Measurements from ENCODE around the gene SPRR2F. TPM values are rescaled to one million over a fixed set of nuclear protein-coding genes. Genes with fewer than 3 reads are reported as not detected.

SPRR2F gene
- total and polyA plus RNA-seq, 2 donors (not counting 1 experiment from before 2014, with no cell fraction given): not detected

GRCh38 chr1:153100245-153100644 lies 13.1 kb downstream of the SPRR2F start:
- H4K20me1 ChIP-seq (ENCODE audit: control insufficient read depth, extremely low read depth, insufficient read depth, low read length): no peaks in the 10 kb centered on the region
- H3K4me3 ChIP-seq (replicated peaks in 1 of 4; ENCODE audit: control extremely low read depth in 1 of 4, insufficient read depth in 1 of 4, low read depth in 3 of 4, low read length in 4 of 4): no peak overlapping the region
- no peak for TF ChIP-seq CTCF (conservative IDR thresholded peaks at IDR 0.05 in 1 of 2, IDR thresholded peaks at IDR 0.05 in 1 of 2; ENCODE audit: low read depth in 1 of 2, low read length in 2 of 2)
- TF ChIP-seq EZH2 (IDR thresholded peaks at IDR 0.05; ENCODE audit: low read length, missing control alignments): no peak
- no peak overlapping the region for H3K27ac ChIP-seq (ENCODE audit: insufficient read depth, low read length)
- H3K4me1 ChIP-seq (ENCODE audit: control insufficient read depth, extremely low read depth, insufficient read depth, low read length): no peaks in the 10 kb centered on the region
- H3K79me2 ChIP-seq (ENCODE audit: control insufficient read depth, insufficient read depth, low read length): no peaks in the 10 kb centered on the region
- peak in 1 of 2 donors; percentile 77 for DNase-seq (ENCODE audit: low read depth in 2 of 2)
- H3K9me3 ChIP-seq (ENCODE audit: control insufficient read depth, insufficient read depth, low read depth, low read length): no peaks in the 10 kb centered on the region
- H3K36me3 ChIP-seq (ENCODE audit: control insufficient read depth, insufficient read depth, low read length): no peaks in the 10 kb centered on the region
- H3K9ac ChIP-seq (ENCODE audit: insufficient read depth, low read length): no peak overlapping the region
- H2AFZ ChIP-seq (ENCODE audit: low read length): no peak overlapping the region
- no peaks in the 10 kb centered on the region for H3K27me3 ChIP-seq (ENCODE audit: control insufficient read depth, insufficient read depth, low read length)
- H3K4me2 ChIP-seq (ENCODE audit: extremely low read depth, insufficient read depth, low read length): no peak overlapping the region

GRCh38 chr1:153099461-153100045 lies 13.8 kb downstream of the SPRR2F start:
- TF ChIP-seq EZH2 (IDR thresholded peaks at IDR 0.05; ENCODE audit: low read length, missing control alignments) (no peak), CTCF (conservative IDR thresholded peaks at IDR 0.05 in 1 of 2, IDR thresholded peaks at IDR 0.05 in 1 of 2; ENCODE audit: low read depth in 1 of 2, low read length in 2 of 2) (no peak)

GRCh38 chr1:153095764-153096163 lies 17.6 kb downstream of the SPRR2F start:
- Histone ChIP-seq H3K27me3 (ENCODE audit: control insufficient read depth, insufficient read depth, low read length) (no peaks in the 10 kb centered on the region), H3K9ac (ENCODE audit: insufficient read depth, low read length) (no peak overlapping the region), H2AFZ (ENCODE audit: low read length) (no peak overlapping the region), H3K36me3 (ENCODE audit: control insufficient read depth, insufficient read depth, low read length) (no peaks in the 10 kb centered on the region), H3K4me1 (ENCODE audit: control insufficient read depth, extremely low read depth, insufficient read depth, low read length) (no peaks in the 10 kb centered on the region), H3K4me2 (ENCODE audit: extremely low read depth, insufficient read depth, low read length) (no peak overlapping the region), H4K20me1 (ENCODE audit: control insufficient read depth, extremely low read depth, insufficient read depth, low read length) (no peaks in the 10 kb centered on the region), H3K9me3 (ENCODE audit: control insufficient read depth, insufficient read depth, low read depth, low read length) (no peaks in the 10 kb centered on the region), H3K27ac (ENCODE audit: insufficient read depth, low read length) (no peak overlapping the region), H3K4me3 (replicated peaks in 1 of 4; ENCODE audit: control extremely low read depth in 1 of 4, insufficient read depth in 1 of 4, low read depth in 3 of 4, low read length in 4 of 4) (no peak overlapping the region), H3K79me2 (ENCODE audit: control insufficient read depth, insufficient read depth, low read length) (no peaks in the 10 kb centered on the region)
- TF ChIP-seq CTCF (conservative IDR thresholded peaks at IDR 0.05 in 1 of 2, IDR thresholded peaks at IDR 0.05 in 1 of 2; ENCODE audit: low read depth in 1 of 2, low read length in 2 of 2): no peak
- DNase-seq (ENCODE audit: low read depth in 2 of 2): no peak

More at GRCh38 chr1:153099461-153100045, 13.8 kb downstream of the SPRR2F start:
- no peak for DNase-seq (ENCODE audit: low read depth in 2 of 2)
- no peaks in the 10 kb centered on the region for H3K79me2 ChIP-seq (ENCODE audit: control insufficient read depth, insufficient read depth, low read length)
- no peak overlapping the region for H3K27ac ChIP-seq (ENCODE audit: insufficient read depth, low read length)
- H3K9ac ChIP-seq (ENCODE audit: insufficient read depth, low read length): no peak overlapping the region
- no peak overlapping the region for H2AFZ ChIP-seq (ENCODE audit: low read length)
- H4K20me1 ChIP-seq (ENCODE audit: control insufficient read depth, extremely low read depth, insufficient read depth, low read length): no peaks in the 10 kb centered on the region
- no peaks in the 10 kb centered on the region for H3K4me1 ChIP-seq (ENCODE audit: control insufficient read depth, extremely low read depth, insufficient read depth, low read length)
- no peak overlapping the region for H3K4me3 ChIP-seq (replicated peaks in 1 of 4; ENCODE audit: control extremely low read depth in 1 of 4, insufficient read depth in 1 of 4, low read depth in 3 of 4, low read length in 4 of 4)
- no peaks in the 10 kb centered on the region for H3K9me3 ChIP-seq (ENCODE audit: control insufficient read depth, insufficient read depth, low read depth, low read length)
- H3K4me2 ChIP-seq (ENCODE audit: extremely low read depth, insufficient read depth, low read length): no peak overlapping the region
- no peaks in the 10 kb centered on the region for H3K36me3 ChIP-seq (ENCODE audit: control insufficient read depth, insufficient read depth, low read length)
- no peaks in the 10 kb centered on the region for H3K27me3 ChIP-seq (ENCODE audit: control insufficient read depth, insufficient read depth, low read length)

All from fibroblast of lung (primary cell).